Kidney tubule cell (primary cell): ENCODE data around the gene HNRNPLL.
"Not testable (repeated sequence)": the region's sequence is repeated elsewhere in the genome, so short reads cannot be mapped to it uniquely, and the experiment has no call there.

Experiments
- DNase-seq: peaks from one replicate; pipeline ENCODE4 v3.0.0-alpha.2; 2018; ENCODE audit warnings: low spot score

Gene HNRNPLL

GRCh38 chr2:38602732-38603401 is at the start of gene HNRNPLL:
Gene HNRNPLL, minus strand, starts transcription at chr2:38602928. Its CDS starts 302 bp downstream, at chr2:38602626.
- DNase-seq: peak; percentile 98

DNA sequence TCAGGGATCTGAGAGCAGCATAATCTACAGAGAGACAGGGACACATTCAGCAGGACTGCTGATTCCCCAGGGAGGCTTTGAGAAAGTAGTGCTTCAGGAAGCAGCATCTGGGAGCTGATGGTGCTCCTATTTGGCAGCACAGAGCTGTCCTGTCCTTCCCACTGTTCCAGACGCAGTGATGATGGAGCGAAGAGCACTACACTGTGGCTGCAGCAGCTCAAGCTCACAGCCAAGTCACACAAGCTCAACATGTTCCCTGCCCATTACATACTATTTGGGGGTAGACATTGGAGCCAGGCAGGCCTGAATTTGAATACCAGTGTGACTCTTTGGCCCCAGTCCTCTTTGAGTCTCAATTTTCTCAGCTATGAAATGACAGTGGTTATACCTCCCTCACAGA is 48.0 kb upstream of the HNRNPLL start:
- no peak for DNase-seq

- DNase-seq: no peak
These were observed 47.3 kb upstream of the HNRNPLL start for GRCh38 chr2:38650012-38650411.

- DNase-seq: no peak
These were observed 46.5 kb upstream of the HNRNPLL start for GRCh38 chr2:38649176-38649728.

GRCh38 chr2:38648107-38648761 is 45.5 kb upstream of the HNRNPLL start:
- DNase-seq: peak; percentile 13

DNA sequence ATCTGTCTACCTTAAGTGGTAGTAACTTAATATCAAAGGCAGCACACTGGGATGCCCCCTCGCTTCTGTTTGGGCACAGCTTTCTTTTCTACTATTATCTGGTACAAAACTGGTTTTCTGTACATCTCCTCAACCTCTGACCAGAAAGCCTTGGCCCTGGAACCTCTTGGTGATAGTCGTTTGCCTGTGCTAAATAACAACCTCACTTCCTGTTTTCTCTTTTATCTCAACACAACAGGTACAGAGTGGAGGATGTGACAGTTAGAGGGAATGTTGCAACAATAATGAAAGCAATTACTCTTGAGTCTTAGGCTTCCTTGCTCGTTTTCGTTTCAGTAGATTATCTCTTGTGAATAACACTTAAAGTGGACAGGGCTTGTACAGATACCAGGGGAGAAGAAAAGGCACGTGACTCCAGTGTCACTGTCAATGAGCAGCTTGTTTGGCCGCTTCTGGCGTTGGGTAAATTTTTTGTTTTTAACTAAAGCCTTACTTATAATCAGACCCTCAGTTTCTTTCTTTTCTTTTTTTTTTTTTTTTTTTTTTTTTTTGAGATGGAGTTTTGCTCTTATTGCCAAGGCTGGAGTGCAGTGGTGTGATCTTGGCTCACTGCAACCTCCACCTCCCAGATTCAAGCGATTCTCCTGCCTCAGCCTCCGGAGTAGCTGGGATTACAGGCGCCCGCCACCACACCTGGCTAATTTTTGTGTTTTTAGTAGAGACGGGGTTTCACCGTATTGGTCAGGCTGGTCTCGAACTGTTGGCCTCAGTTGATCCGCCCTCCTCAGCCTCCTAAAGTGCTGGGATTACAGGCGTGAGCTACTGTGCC is 41.2 kb upstream of the HNRNPLL start:
- DNase-seq: not testable (repeated sequence)

DNA sequence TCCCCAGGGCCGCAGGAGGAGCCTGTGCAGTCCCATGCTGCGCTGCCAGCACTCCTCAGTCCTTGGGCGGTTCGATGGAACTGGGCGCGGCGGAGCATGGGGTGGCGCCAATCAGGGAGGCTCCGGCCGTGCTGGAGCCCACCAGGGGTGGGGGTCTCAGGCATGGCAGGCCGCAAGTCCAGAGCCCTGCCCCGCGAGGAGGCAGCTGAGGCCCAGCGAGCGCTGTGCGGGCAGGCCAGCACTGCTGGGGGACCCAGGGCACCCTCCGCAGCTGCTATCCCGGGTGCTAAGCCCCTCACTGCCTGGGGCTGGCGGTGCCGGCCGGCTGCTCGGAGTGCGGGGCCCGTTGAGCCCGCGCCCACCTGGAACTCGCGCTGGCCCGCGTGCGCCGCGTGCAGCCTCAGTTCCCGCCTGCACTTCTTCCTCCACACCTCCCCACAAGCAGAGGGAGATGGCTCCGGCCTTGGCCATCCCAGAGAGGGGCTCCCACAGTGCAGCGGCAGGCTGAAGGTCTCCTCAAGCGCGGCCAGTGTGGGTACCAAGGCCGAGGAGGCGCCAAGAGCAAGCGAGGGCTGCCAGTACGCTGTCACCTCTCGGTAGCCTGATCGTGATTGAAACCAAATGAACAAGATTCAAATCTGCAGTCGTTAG is 40.4 kb upstream of the HNRNPLL start:
- DNase-seq: no peak

DNA sequence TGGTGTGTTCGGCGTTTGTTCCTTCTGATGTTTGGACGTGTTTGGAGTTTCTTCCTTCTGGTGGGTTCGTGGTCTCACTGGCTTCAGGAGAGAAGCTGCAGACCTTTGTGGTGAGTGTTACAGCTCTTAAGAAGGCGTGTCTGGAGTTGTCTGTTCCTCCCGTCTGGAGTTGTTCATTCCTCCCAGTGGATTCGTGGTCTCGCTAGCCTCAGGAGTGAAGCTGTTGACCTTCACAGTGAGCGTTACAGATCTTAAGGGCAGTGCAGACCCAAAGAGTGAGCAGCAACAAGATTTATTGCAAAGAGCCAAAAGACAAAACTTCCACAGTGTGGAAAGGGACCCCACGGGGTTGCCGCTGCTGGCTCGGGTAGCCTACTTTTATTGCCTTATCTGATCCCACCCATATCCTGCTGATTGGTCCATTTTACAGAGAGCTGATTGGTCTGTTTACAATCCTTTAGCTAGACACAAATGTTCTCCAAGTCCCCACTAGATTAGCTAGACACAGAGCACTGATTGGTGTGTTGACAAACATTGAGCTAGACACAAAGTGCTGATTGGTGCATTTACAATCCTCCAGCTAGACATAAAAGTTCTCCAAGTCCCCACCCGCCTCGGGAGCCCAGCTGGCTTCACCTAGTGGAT is 39.8 kb upstream of the HNRNPLL start:
- not testable (repeated sequence) for DNase-seq

- DNase-seq: no peak
These were observed 33.3 kb upstream of the HNRNPLL start for GRCh38 chr2:38636069-38636468.

DNA sequence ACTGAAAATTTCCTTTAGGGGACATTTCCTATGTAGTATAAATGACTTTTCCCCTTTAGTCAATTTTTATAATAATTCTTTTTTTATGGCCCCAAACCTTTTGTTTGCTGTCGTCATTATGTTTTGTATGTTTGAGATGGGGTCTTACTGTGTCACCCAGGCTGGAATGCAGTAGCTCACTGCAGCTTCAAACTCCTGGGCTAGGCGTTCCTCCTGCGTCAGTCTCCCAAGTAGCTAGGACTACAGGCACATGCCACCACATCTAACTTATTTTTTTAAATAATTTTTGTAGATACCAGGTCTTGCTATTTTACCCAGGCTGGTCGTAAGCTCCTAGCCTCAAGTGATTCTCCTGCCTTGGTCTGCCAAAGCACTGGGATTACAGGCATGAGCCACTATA is 32.4 kb upstream of the HNRNPLL start:
- no peak for DNase-seq

- DNase-seq: no peak
These were observed 32.0 kb upstream of the HNRNPLL start for GRCh38 chr2:38634684-38635083.

- no peak for DNase-seq
These were observed 31.2 kb upstream of the HNRNPLL start for GRCh38 chr2:38633895-38634294.

GRCh38 chr2:38632980-38633379 is 30.3 kb upstream of the HNRNPLL start:
- no peak for DNase-seq

DNA sequence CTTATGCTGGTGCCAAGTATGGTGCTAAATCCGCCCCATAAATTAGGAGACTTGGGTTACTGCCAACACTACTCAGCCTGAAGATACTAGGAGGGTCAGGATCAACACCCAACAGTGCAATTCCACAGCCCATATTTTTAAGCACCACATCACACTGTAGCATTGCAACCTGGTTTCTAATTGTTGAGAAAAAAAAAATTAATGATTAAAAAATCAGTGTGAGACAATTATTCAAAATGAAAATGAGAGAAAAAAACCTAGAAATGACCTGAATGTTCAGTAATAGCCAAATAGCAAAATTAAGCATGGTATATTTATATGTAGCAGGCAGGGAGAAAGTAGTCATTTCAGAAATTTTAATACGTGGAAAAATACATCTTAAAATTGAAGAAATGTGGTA is 29.2 kb upstream of the HNRNPLL start:
- DNase-seq: no peak

GRCh38 chr2:38629684-38630083 is 27.0 kb upstream of the HNRNPLL start:
- DNase-seq: no peak

GRCh38 chr2:38627391-38627790 is 24.7 kb upstream of the HNRNPLL start:
- no peak for DNase-seq

GRCh38 chr2:38626326-38627035 is 23.8 kb upstream of the HNRNPLL start:
- no peak for DNase-seq

- DNase-seq: no peak
These were observed 19.5 kb upstream of the HNRNPLL start for GRCh38 chr2:38622210-38622609.

DNA sequence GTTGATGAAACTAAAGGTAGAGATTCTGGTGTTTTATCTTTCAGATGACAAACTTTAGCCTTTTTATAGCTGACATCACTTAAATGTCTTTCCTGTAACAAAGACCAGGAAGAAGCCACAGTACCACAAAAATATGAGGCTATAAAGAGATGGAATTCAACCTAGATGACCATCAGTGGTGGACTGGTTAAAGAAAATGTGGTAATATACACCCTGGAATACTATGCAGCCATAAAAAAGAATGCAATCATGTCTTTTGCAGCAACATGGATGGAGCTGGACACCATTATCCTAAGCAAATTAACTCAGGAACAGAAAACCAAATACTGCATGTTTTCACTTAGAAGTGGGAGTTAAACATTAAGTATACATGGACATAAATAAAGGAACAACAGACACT is 18.3 kb upstream of the HNRNPLL start:
- DNase-seq: no peak

DNA sequence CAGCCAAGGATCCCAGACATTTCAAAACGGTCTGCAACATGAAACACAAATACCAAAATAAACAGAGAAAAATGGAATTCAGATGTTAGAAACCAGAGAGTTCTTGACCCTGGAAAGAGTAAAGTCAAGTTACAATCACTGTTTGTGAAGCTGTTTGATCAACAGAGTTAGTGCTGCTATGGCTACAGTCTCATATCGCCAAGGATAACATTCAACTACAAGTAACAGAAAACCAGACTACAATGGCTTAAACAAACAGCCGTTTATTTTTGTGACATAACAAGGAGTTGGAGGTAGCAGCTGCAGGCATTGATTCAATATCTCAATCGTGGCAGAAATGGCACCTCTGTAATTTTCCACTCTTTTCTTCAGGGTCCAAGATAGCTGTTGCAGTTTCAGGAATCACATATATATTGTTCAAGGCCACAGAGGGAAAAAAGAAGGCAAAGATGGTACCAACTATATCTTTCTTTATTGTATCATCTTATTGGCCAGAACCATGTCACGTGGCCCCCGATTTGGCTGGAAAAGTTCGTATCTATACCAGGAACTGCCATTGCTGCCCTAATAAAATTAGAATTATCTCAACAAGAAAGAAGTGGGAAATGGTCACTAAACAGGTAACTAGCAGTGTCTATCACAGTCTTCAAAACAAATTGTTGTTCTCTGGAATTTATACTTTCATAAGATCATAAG is 17.7 kb upstream of the HNRNPLL start:
- no peak for DNase-seq
